ENCODE data around the gene RPL32.

The RPL32 gene

GRCh38 chr3:12829886-12830784 is 11.2 kb downstream of the RPL32 start:
- H3K4me3 ChIP-seq (ENCODE audit: low read length), result no peak overlapping the region
- DNase-seq (ENCODE audit: low read depth), result no peak
- TF ChIP-seq CTCF (conservative IDR thresholded peaks at IDR 0.05; ENCODE audit: low read depth, low read length), result peak; percentile 18

DNA sequence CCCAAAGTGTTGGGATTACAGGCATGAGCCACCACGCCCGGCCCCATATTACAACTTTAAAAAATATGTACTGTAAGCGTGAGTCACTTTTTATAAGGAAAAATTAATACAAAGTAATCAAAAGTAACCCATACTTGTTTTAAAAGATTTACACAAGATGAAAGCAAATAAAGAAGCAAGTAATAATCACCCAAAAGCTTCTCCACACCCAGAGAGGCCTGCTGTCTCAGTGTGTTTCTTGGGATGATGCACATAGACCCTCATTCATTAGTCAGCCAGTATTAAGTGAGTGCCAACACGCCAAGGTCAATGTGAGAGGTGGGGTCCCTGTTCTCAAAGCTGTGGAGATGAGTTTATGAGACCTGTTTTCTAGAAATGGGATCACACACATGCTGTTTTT is 12.0 kb downstream of the RPL32 start:
- H3K4me3 ChIP-seq (ENCODE audit: low read length), result no peak overlapping the region
- no peak for DNase-seq (ENCODE audit: low read depth)
- TF ChIP-seq CTCF (conservative IDR thresholded peaks at IDR 0.05; ENCODE audit: low read depth, low read length), result no peak

GRCh38 chr3:12828751-12829150 is 12.6 kb downstream of the RPL32 start:
- no peak for TF ChIP-seq CTCF (conservative IDR thresholded peaks at IDR 0.05; ENCODE audit: low read depth, low read length)
- H3K4me3 ChIP-seq (ENCODE audit: low read length), result no peak overlapping the region
- no peak for DNase-seq (ENCODE audit: low read depth)

- no peak for DNase-seq (ENCODE audit: low read depth)
- TF ChIP-seq CTCF (conservative IDR thresholded peaks at IDR 0.05; ENCODE audit: low read depth, low read length), result no peak
- H3K4me3 ChIP-seq (ENCODE audit: low read length), result no peak overlapping the region
Measured at GRCh38 chr3:12825156-12825555, 16.2 kb downstream of the RPL32 start.

GRCh38 chr3:12824299-12824698 is 17.1 kb downstream of the RPL32 start:
- DNase-seq (ENCODE audit: low read depth), result no peak
- no peak overlapping the region for H3K4me3 ChIP-seq (ENCODE audit: low read length)
- no peak for TF ChIP-seq CTCF (conservative IDR thresholded peaks at IDR 0.05; ENCODE audit: low read depth, low read length)

DNA sequence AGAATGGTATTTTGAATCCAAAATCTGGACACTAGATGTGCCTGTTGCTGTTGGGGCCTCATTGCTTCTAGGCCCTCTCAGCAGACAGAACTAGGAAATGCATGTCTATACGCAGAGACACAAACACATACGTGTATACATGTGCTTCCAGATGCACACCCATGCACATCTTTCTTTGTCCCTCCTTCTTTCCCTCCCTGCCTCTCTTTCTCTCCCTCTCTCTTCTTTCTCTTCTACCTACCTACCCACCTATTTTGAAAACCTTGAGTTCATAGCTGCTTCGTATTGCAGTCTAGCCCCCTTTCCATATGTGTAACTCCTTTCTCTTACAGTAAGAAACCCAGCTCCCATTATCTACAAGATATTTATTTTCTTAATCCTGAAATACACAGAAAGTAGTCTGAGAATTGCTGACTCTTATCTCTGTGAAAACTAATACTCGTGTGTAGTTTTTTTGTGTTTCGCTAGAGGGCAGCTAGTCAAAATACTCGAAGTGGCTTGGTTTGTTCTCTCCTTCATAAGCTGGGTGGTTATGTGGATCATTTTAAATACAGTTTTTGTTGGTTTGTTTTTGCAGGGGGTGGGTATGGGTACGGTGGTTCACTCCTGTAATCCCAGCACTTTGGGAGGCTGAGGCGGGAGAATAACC is 18.5 kb downstream of the RPL32 start:
- DNase-seq (ENCODE audit: low read depth), result no peak
- H3K4me3 ChIP-seq (ENCODE audit: low read length), result no peak overlapping the region
- TF ChIP-seq CTCF (conservative IDR thresholded peaks at IDR 0.05; ENCODE audit: low read depth, low read length), result peak; percentile 42

DNA sequence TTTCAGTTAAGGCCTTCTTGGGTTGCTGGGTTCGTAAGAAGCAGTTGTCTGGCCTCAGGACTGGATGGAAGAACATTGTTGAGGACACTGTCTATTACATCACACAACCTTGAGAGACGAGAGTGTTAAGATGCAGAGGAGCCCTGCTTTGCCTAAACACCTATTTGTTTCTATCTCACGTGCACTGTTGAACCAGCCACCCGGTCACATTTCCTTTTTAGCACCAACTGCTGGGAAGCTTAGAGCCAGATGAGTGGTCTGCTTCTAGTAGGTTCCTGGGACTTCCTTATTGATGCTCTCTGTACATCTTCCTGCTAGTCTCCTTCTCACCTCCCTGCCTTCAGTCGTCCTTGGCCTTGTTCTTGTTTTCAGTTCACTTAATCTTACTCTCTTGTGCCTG is 22.6 kb downstream of the RPL32 start:
- H3K4me3 ChIP-seq (ENCODE audit: low read length), result no peak overlapping the region
- no peak for TF ChIP-seq CTCF (conservative IDR thresholded peaks at IDR 0.05; ENCODE audit: low read depth, low read length)
- DNase-seq (ENCODE audit: low read depth), result no peak

All from retinal pigment epithelial cell (primary cell).